Gastrocnemius medialis (tissue), 4 donors: Measurements from ENCODE around the gene AURKAIP1. TPM values are rescaled to one million over a fixed set of nuclear protein-coding genes. Genes with fewer than 3 reads are reported as not detected.
A peak's percentile ranks its signal among the peaks of the same experiment; 100 is the strongest.

ENCODE experiments used
- ATAC-seq, 2 donors: fragments of 150-250 bp; one replicate each; pipeline ENCODE4 v1.9.1; 2016
- DNase-seq, 2 donors: peaks; one replicate each; pipeline ENCODE4 v3.0.0-alpha.2; 2019
- H3K27ac ChIP-seq, 4 donors: fragments of 200-600 bp; sonication (generic); 1 replicate in 1 of 4; 2 replicates in 3 of 4; pipeline ENCODE4 v1.5.1; 2016 to 2018; ENCODE audit warnings: mild to moderate bottlenecking in 2 of 4, moderate library complexity in 1 of 4
- H3K27me3 ChIP-seq, 3 donors: fragments of 200-600 bp; sonication (generic) in 2 of 3; 1 replicate in 1 of 3; 2 replicates in 2 of 3; pipeline versions ENCODE4 v1.5.1 to v1.6.0; 2016 to 2019; ENCODE audit warnings: mild to moderate bottlenecking in 1 of 3, moderate library complexity in 1 of 3
- H3K36me3 ChIP-seq, 2 donors: fragments of 200-600 bp; sonication (generic) in 1 of 2; one replicate each; pipeline ENCODE4 v1.5.1; 2017 to 2018
- H3K4me1 ChIP-seq, 2 donors: fragments of 200-600 bp; sonication (generic) in 1 of 2; one replicate each; pipeline ENCODE4 v1.5.1; 2016 to 2017; ENCODE audit warnings: mild to moderate bottlenecking in 2 of 2
- H3K4me3 ChIP-seq, 4 donors: fragments of 200-600 bp; sonication (generic) in 3 of 4; 1 replicate in 1 of 4; 2 replicates in 3 of 4; pipeline ENCODE4 v1.5.1; 2016 to 2019; ENCODE audit warnings: mild to moderate bottlenecking in 2 of 4
- H3K9me3 ChIP-seq, 3 donors: fragments of 200-600 bp; sonication (generic) in 2 of 3; 1 replicate in 1 of 3; 2 replicates in 2 of 3; pipeline ENCODE4 v1.5.1; 2016 to 2019
- CTCF ChIP-seq, 5 experiments: fragments of 450-650 bp in 3 of 5; fragments of 200-600 bp in 2 of 5; sonication (generic) in 2 of 5; IDR thresholded peaks in 4 of 5; conservative IDR thresholded peaks in 1 of 5; 1 replicate in 4 of 5; 2 replicates in 1 of 5; pipeline ENCODE4 v1.5.1; 2016 to 2019; ENCODE audit warnings: antibody characterized with exemption in 5 of 5, mild to moderate bottlenecking in 3 of 5, moderate library complexity in 3 of 5
- POLR2A ChIP-seq, 2 donors: fragments of 450-650 bp; IDR thresholded peaks; one replicate each; pipeline ENCODE4 v1.6.1; 2017; ENCODE audit warnings: antibody characterized with exemption in 2 of 2, mild to moderate bottlenecking in 2 of 2, moderate library complexity in 2 of 2
- in situ Hi-C, 4 donors: fragments of 200-750 bp; cut with MboI; loops; one replicate each; pipeline versions ENCODE4 v1.15.0 to v1.8.0; 2017; ENCODE audit warnings: low sequenced_read_pairs in 4 of 4
- intact Hi-C: fragments of 100-400 bp; cut with DNase I; formaldehyde crosslinking; loops from one replicate; pipeline ENCODE4 v1.15.1; 2023; ENCODE audit warnings: low total_unique reads
- total RNA-seq, 4 donors: library from RNA; depleted of rRNA; stranded (reverse); fragments of >200 nt; gene quantifications; one replicate each; pipeline versions ENCODE4 v1.1.0 to v1.2.3, GENCODE V29; 2016

The AURKAIP1 gene
- total RNA-seq, 4 donors from 2014 or later = 165 to 450 (median 234) TPM

- H3K36me3 ChIP-seq = peaks cover 0 to 28% of the 10 kb centered on the region in 2 donors
- DNase-seq (peak; percentile 83 to 93), ATAC-seq (peak; percentile 45 to 49)
- intact Hi-C loops (loop anchor here (1.0 kb wide), 1 partner anchor 36 kb away; the partner anchor contains the start of gene PUSL1), in situ Hi-C loops (no loop called here)
- no peaks in the 10 kb centered on the region for H3K27me3 ChIP-seq
- peaks cover 53 to 67% of the 10 kb centered on the region in 2 donors for H3K4me1 ChIP-seq
- no peaks in the 10 kb centered on the region for H3K9me3 ChIP-seq
- peak in 1 of 2 donors; percentile 8 for TF ChIP-seq POLR2A (IDR thresholded peaks at IDR 0.05)
- TF ChIP-seq CTCF (IDR thresholded peaks at IDR 0.05 in 4 of 5, conservative IDR thresholded peaks at IDR 0.05 in 1 of 5) = no peak
- peak overlapping the region; percentile 14 to 52 (median 18) for H3K4me3 ChIP-seq
- H3K27ac ChIP-seq = peak overlapping the region; percentile 96 to 99 (median 98)
These were observed 31.1 kb downstream of the AURKAIP1 start for GRCh38 chr1:1343811-1344421.

- peaks cover 0 to 41% of the 10 kb centered on the region in 2 donors for H3K36me3 ChIP-seq
- intact Hi-C loops = no loop called here
- in situ Hi-C loops = no loop called here
These were observed 32.4 kb downstream of the AURKAIP1 start for GRCh38 chr1:1342584-1343115.

GRCh38 chr1:1342061-1342562 lies 32.9 kb downstream of the AURKAIP1 start:
- intact Hi-C loops (no loop called here), in situ Hi-C loops (no loop called here)
- peak overlapping the region in 2 of 4 donors; percentile 98 to 99 for H3K27ac ChIP-seq
- ATAC-seq (no peak), DNase-seq (no peak)
- H3K4me3 ChIP-seq = no peak overlapping the region
- H3K4me1 ChIP-seq = peaks cover 42 to 54% of the 10 kb centered on the region in 2 donors
- H3K27me3 ChIP-seq = no peaks in the 10 kb centered on the region
- peaks cover 0 to 46% of the 10 kb centered on the region in 2 donors for H3K36me3 ChIP-seq
- no peaks in the 10 kb centered on the region for H3K9me3 ChIP-seq
- TF ChIP-seq CTCF (IDR thresholded peaks at IDR 0.05 in 4 of 5, conservative IDR thresholded peaks at IDR 0.05 in 1 of 5) = no peak
- TF ChIP-seq POLR2A (IDR thresholded peaks at IDR 0.05) = no peak

More at GRCh38 chr1:1342584-1343115, 32.4 kb downstream of the AURKAIP1 start:
- no peak for DNase-seq
- ATAC-seq = no peak
- Histone ChIP-seq H3K27ac (peak overlapping the region; percentile 96 to 99 (median 98)), H3K4me1 (peaks cover 47 to 60% of the 10 kb centered on the region in 2 donors), H3K27me3 (no peaks in the 10 kb centered on the region), H3K4me3 (no peak overlapping the region), H3K9me3 (no peaks in the 10 kb centered on the region)
- TF ChIP-seq CTCF (IDR thresholded peaks at IDR 0.05 in 4 of 5, conservative IDR thresholded peaks at IDR 0.05 in 1 of 5) (no peak), POLR2A (IDR thresholded peaks at IDR 0.05) (no peak)

- H3K4me1 ChIP-seq = peaks cover 37 to 49% of the 10 kb centered on the region in 2 donors
- TF ChIP-seq CTCF (IDR thresholded peaks at IDR 0.05 in 4 of 5, conservative IDR thresholded peaks at IDR 0.05 in 1 of 5) (no peak), POLR2A (IDR thresholded peaks at IDR 0.05) (no peak)
- ATAC-seq = no peak
- no peaks in the 10 kb centered on the region for H3K27me3 ChIP-seq
- no peak for DNase-seq
- no peaks in the 10 kb centered on the region for H3K9me3 ChIP-seq
- in situ Hi-C loops = no loop called here
- H3K4me3 ChIP-seq = no peak overlapping the region
- no peak overlapping the region for H3K27ac ChIP-seq
- H3K36me3 ChIP-seq = peaks cover 0 to 51% of the 10 kb centered on the region in 2 donors
- intact Hi-C loops = no loop called here
These were observed 33.4 kb downstream of the AURKAIP1 start for GRCh38 chr1:1341549-1342021.
